Gastroesophageal sphincter (tissue), 3 donors: Measurements from ENCODE around the gene DACT2.

Experiments used
- EP300 ChIP-seq: sonication (generic); formaldehyde crosslinking; IDR thresholded peaks from one replicate; pipeline ENCODE4 v1.6.1; 2017; ENCODE audit warnings: antibody characterized with exemption, mild to moderate bottlenecking
- POLR2A ChIP-seq, 2 donors: fragments of 450-650 bp; IDR thresholded peaks; one replicate each; pipeline ENCODE4 v1.6.1; 2017; ENCODE audit warnings: antibody characterized with exemption in 2 of 2, mild to moderate bottlenecking in 2 of 2, moderate library complexity in 1 of 2
- POLR2AphosphoS5 ChIP-seq: sonication (generic); formaldehyde crosslinking; IDR thresholded peaks from one replicate; pipeline ENCODE4 v1.6.1; 2017; ENCODE audit warnings: antibody characterized with exemption
- TF ChIP-seq, protein P1 (sequence below), 4 experiments: fragments of 200-600 bp in 2 of 4; fragments of 450-650 bp in 2 of 4; sonication (generic) in 1 of 4; IDR thresholded peaks; one replicate each; pipeline ENCODE4 v1.5.1; 2017 to 2019; ENCODE audit warnings: antibody characterized with exemption in 4 of 4, mild to moderate bottlenecking in 2 of 4, moderate library complexity in 2 of 4

DNA sequence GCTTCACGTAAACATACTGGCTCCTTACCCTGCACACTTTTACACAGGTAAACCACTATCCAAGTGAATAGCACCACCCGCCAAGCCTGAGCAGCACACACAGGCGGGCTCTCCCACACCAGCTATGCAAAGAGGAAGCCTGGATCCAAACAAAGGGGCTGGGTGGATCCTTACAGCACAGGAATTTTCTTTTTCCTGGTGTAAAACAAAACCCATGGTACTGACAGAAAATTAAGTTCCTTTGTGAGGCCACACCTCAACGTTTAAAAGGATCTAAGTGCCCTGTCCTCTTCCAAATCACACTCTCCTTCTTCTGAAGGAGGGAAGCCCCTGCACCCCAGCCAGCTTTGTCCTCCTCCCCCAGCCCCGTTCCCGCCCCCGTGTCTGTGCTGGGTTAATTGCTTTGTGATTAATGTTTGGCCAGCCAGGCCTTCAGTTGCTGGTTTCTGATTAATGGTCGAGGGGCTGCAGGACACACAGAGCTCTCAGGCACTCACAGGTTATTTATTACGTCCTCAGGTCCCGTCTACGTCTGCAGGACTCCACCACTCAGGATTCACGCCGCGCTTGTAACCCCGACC, 6.1 kb downstream of the DACT2 start:
- TF ChIP-seq POLR2A (IDR thresholded peaks at IDR 0.05), result no peak
- no peak for TF ChIP-seq POLR2AphosphoS5
- no peak for TF ChIP-seq EP300
- TF ChIP-seq, protein P1, sequence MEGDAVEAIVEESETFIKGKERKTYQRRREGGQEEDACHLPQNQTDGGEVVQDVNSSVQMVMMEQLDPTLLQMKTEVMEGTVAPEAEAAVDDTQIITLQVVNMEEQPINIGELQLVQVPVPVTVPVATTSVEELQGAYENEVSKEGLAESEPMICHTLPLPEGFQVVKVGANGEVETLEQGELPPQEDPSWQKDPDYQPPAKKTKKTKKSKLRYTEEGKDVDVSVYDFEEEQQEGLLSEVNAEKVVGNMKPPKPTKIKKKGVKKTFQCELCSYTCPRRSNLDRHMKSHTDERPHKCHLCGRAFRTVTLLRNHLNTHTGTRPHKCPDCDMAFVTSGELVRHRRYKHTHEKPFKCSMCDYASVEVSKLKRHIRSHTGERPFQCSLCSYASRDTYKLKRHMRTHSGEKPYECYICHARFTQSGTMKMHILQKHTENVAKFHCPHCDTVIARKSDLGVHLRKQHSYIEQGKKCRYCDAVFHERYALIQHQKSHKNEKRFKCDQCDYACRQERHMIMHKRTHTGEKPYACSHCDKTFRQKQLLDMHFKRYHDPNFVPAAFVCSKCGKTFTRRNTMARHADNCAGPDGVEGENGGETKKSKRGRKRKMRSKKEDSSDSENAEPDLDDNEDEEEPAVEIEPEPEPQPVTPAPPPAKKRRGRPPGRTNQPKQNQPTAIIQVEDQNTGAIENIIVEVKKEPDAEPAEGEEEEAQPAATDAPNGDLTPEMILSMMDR (IDR thresholded peaks at IDR 0.05), result no peak
